Measurements from ENCODE around the gene ADAMTSL1. TPM values are rescaled to one million over a fixed set of nuclear protein-coding genes. Genes with fewer than 3 reads are reported as not detected.

The ADAMTSL1 gene
- total RNA-seq, 6 donors from 2014 or later: 0.44 to 6.4 (median 2.3) TPM; not detected in 1

DNA sequence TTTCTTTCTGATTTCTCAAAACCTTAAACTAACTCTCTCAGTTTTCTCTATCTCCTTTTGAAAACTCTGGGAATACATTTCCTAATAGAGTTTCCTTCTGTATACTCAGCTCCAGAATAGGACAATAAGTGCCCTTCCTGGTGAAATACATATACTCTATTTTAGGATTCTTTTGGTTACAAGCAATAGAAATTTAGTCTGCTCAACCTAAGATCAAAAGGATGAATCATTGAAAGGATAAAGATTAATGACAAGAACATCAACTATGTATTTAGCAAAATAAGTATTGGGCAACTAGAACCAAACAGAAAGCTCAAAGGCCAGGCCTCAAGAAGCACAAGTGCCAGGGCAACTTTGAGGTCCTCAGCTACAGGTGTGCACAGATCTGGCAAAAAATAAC, 127.1 kb downstream of the ADAMTSL1 start:
- Histone ChIP-seq H3K27me3 (no peaks in the 10 kb centered on the region), H3K9me3 (no peaks in the 10 kb centered on the region), H3K36me3 (no peaks in the 10 kb centered on the region), H3K27ac (no peak overlapping the region), H3K4me3 (no peak overlapping the region), H3K4me1 (peaks cover 0 to under 1% (median 0%) of the 10 kb centered on the region in 4 donors)
- DNase-seq (no peak), ATAC-seq (ENCODE audit: low FRiP score in 2 of 2) (no peak)
- TF ChIP-seq, protein P1, sequence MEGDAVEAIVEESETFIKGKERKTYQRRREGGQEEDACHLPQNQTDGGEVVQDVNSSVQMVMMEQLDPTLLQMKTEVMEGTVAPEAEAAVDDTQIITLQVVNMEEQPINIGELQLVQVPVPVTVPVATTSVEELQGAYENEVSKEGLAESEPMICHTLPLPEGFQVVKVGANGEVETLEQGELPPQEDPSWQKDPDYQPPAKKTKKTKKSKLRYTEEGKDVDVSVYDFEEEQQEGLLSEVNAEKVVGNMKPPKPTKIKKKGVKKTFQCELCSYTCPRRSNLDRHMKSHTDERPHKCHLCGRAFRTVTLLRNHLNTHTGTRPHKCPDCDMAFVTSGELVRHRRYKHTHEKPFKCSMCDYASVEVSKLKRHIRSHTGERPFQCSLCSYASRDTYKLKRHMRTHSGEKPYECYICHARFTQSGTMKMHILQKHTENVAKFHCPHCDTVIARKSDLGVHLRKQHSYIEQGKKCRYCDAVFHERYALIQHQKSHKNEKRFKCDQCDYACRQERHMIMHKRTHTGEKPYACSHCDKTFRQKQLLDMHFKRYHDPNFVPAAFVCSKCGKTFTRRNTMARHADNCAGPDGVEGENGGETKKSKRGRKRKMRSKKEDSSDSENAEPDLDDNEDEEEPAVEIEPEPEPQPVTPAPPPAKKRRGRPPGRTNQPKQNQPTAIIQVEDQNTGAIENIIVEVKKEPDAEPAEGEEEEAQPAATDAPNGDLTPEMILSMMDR (IDR thresholded peaks at IDR 0.05): no peak
- TF ChIP-seq EP300 (IDR thresholded peaks at IDR 0.05) (no peak), POLR2AphosphoS5 (IDR thresholded peaks at IDR 0.05) (no peak), POLR2A (IDR thresholded peaks at IDR 0.05) (no peak)

DNA sequence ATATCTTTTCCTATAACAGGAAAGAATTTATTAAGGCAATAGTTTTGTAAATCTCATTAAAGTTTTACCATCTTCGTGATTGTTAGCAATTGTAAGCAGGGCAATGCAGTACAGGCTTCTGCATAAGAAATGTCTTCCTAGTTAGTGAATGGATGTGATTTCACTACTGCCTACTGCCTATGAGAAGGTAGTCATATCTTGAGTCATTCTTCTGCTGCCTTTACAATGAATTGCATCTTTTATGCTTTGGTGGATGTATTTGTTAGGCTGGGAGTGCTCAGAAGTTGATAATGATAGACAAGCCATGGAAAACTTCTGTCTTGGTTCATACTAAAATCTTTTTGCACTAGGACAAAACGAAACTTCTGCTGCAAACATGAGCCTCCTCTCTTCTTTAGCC, 128.0 kb downstream of the ADAMTSL1 start:
- Histone ChIP-seq H3K4me1 (peaks cover 0 to 5% (median 2%) of the 10 kb centered on the region in 4 donors), H3K36me3 (no peaks in the 10 kb centered on the region), H3K27ac (no peak overlapping the region), H3K4me3 (no peak overlapping the region), H3K9me3 (no peaks in the 10 kb centered on the region), H3K27me3 (no peaks in the 10 kb centered on the region)
- ATAC-seq (ENCODE audit: low FRiP score in 2 of 2) (no peak), DNase-seq (no peak)
- 78 to 86% methylated on average over 2 of the region's 2 CpGs for WGBS, 2 donors
- TF ChIP-seq EP300 (IDR thresholded peaks at IDR 0.05) (no peak), POLR2A (IDR thresholded peaks at IDR 0.05) (no peak), POLR2AphosphoS5 (IDR thresholded peaks at IDR 0.05) (no peak)
- TF ChIP-seq, protein P1 (IDR thresholded peaks at IDR 0.05): no peak

DNA sequence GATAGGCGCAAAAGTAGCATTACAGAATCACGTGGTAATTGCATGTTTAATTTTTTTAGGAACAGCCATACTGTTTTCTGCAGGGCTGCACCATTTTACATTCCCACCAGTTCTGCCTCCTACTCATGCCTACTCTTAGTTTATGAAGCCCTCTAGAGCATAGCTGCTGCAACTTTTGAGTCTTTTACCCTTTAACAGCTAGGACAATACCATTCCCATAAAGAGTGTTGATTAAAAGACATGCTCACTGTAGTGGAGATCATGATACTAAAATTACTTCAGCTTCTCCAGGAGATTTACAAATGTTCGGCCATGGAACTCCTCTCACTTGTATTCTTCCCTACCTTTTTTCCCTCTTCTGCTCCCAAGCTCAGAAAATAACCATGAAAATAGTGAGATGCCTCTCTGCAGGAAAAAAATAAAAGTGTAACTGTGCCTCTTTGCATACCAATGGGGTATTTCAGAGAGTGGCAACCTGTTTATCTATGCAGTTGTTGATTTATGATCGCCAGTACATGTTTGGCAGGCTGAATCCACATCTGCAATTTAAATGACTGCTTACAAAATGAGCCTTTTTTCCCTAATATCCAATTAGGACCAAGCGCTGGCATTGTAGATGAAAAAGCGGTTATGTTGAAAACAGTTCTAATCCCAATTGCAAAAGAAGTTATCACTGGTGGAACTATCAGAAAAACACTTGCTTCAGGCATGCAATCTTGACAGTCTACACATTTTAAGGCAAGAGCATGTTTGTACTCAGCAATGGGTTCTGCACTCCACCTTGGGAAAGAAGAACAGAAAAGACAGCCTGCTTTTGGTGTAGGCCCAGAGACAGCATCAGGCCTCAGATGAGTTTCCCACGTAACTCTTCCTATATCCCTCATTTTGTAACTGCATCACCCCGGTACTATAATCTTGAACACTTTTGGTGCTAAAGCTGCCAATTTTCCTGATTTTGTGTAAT, 131.1 kb downstream of the ADAMTSL1 start:
- H3K27ac ChIP-seq: no peak overlapping the region
- no peaks in the 10 kb centered on the region for H3K9me3 ChIP-seq
- H3K27me3 ChIP-seq: no peaks in the 10 kb centered on the region
- no peak for DNase-seq
- H3K4me1 ChIP-seq: peaks cover 0 to 7% (median 3%) of the 10 kb centered on the region in 4 donors
- H3K36me3 ChIP-seq: no peaks in the 10 kb centered on the region
- no peak for ATAC-seq (ENCODE audit: low FRiP score in 2 of 2)
- no peak overlapping the region for H3K4me3 ChIP-seq
- TF ChIP-seq, protein P1 (IDR thresholded peaks at IDR 0.05): no peak
- TF ChIP-seq POLR2AphosphoS5 (IDR thresholded peaks at IDR 0.05) (no peak), POLR2A (IDR thresholded peaks at IDR 0.05) (no peak), EP300 (IDR thresholded peaks at IDR 0.05) (no peak)
- 91 to 92% methylated on average over 8 of the region's 8 CpGs for WGBS, 2 donors

DNA sequence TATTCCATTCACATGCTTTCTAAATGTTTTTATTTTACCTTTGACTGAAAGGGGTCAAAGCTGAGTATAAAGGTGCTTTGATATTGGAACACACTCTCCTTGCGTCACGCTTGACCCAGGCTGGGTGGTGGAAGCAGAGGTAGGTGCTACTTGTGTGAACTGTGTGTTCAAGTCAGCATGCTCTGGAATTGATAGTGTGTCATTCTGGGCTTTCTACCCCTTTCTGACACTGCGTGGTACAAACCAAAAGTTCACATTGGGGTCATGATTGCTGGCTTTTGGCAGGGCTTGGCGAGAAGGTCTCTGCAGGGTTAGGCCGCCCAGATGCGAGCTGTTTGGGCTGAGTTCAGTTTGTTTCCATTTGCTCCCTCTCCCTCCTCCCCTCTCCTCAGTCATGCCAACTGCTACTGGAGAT, 131.8 kb downstream of the ADAMTSL1 start:
- Histone ChIP-seq H3K9me3 (no peaks in the 10 kb centered on the region), H3K4me3 (no peak overlapping the region), H3K36me3 (no peaks in the 10 kb centered on the region), H3K27me3 (no peaks in the 10 kb centered on the region), H3K4me1 (peaks cover 0 to 7% (median 3%) of the 10 kb centered on the region in 4 donors), H3K27ac (no peak overlapping the region)
- DNase-seq (no peak), ATAC-seq (ENCODE audit: low FRiP score in 2 of 2) (peak in 1 of 2 donors; percentile 65)
- 64 to 72% methylated on average over 6 of the region's 6 CpGs for WGBS, 2 donors
- TF ChIP-seq EP300 (IDR thresholded peaks at IDR 0.05): no peak
- TF ChIP-seq, protein P1 (IDR thresholded peaks at IDR 0.05): no peak
